Hematopoietic multipotent progenitor cell (in vitro differentiated cells): ENCODE data around the gene GLT6D1. TPM values are rescaled to one million over a fixed set of nuclear protein-coding genes. Genes with fewer than 3 reads are reported as not detected.

Source experiments
- DNase-seq, 3 donors: peaks; one replicate each; pipeline ENCODE4 v3.0.0-alpha.2; 2011 to 2015; ENCODE audit warnings: low read depth in 2 of 3, low spot score in 2 of 3
- total RNA-seq: library from RNA; depleted of rRNA; stranded (reverse); fragments of >200 nt; gene quantifications from one replicate; pipeline ENCODE4 v1.2.3, GENCODE V29; 2012

GLT6D1 gene
- total RNA-seq, 1 donor: not detected

DNA sequence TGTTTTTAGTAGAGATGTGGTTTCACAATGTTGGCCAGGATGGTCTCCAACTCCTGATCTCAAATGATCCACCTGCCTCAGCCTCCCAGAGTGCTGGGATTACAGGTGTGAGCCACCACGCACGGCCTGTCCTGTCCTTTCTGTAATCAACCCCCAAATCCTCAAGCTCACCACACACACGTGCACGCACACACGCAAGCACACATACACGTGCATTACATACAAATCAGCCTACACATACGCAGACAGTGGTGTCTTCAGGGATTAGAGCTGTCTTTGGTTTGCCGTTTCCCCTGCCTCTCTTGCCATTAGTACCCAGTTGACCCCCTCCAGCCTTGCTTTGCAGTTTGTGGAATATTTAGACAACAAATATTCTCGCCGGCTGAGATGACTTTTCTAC is 6.5 kb downstream of the GLT6D1 start:
- no peak for DNase-seq

DNA sequence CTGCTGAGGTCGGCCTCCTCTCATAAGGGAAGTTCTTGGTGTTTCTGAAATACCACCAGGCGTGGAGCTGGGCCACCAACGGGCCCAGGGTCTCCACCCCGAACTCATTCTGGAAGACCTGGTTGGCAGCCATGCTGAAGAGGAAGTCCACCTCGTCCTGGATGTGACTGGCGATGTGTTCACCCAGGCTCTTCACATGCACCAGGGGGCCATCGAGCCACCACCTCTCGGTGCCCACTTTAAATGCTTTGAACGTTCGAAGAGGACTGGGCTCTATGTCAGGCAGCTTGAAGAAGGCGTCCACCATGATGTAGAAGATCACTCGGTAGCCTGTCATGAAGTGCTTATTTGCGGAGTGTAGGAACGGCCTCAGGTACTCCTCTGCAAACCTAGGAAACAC is 15.1 kb downstream of the GLT6D1 start:
- no peak for DNase-seq

DNA sequence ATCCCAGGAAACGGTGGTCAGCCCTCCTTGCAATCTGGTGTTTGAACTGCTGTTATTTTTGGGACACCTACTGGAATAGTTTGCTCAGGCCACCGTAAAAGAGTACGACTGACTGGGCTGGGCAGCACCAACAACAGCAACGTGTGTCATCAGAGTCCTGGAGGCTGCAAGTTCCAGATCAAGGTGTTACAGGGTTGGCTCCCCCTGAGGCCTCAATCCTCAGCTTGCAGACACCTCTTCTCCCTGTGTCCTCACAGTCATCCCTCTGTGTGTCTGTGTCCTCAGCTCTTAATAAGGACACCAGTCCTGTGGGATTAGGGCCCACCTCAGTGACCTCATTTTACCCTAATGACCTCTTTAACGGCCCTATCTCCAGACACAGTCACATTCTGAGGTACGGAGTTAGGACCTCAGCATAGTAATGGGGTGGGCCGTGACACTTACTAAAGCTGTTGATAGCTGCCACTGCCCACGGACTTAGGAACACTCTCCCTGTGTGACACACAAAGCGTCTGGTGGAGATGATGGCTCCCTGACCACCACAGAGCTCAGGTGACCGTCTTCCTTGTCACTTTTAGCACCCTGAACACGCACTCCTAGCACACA is 16.8 kb downstream of the GLT6D1 start:
- DNase-seq: no peak

DNA sequence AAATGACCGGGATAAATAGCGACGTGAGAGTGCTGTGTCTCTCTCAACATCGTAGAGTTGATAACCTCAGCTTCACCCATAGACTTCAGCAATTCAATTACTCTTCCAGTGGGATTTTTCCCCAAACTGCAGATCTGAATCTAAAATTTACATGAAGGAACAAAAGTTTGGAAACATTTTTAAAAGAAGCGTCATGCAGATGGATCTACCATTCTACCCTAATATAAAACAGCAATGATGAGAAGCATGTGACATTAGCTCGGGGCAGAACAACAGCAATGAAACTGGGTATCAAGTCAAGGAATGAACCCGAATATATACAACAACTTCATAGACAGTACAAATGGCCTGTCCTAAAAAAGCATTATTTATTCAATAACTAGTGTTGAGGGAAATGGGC is 18.8 kb downstream of the GLT6D1 start:
- DNase-seq: no peak

DNA sequence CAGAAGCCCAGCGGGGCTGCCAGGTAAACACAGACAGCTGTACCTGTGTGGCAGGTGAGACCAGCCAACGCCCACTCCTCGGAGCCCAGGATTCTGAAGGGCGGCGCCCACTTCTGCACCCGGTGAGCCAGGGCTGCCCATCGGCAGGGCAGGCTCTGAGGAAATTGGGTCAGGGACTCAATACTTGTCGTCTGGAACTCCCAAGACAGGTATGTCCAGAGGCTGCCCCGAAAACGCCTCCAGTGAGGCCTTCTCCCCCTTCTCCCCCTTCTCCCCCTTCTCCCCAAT is 19.8 kb downstream of the GLT6D1 start:
- DNase-seq: no peak

DNA sequence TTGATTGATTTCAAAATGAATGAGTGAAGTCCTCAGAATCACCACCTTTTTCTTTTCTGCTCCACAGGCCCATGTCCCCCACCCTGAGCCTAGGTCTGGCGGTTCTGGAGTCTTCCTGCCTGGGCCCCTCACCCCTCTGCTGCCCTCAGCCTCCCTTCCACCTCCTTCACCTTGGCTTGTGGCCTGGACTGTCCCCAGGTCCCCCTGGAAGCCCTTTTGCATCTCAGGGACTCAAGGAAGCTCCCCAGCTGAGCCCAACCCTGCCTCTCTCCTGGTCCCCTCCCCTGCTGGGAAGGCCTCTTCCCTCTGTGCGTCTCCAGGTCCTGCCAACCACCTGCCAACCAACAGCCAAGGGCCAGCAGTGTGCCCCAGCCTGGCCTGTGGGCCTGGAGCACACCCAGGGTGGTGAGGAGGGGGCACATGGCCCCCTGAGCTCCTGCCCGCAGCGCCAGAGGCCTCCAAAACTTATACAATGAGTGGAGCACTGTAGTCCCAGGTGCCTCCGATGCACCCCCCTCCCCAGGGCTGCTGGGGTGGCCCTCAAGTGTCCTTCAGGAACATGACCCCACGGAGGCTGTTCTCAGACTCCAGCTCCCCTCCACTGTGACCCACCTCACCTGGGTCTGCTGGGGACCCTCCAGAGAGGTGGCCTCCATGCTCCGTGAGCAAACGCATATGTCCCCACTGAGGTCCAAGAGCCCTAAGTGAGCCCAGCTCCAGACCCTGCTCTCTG is 20.3 kb downstream of the GLT6D1 start:
- DNase-seq: no peak

DNA sequence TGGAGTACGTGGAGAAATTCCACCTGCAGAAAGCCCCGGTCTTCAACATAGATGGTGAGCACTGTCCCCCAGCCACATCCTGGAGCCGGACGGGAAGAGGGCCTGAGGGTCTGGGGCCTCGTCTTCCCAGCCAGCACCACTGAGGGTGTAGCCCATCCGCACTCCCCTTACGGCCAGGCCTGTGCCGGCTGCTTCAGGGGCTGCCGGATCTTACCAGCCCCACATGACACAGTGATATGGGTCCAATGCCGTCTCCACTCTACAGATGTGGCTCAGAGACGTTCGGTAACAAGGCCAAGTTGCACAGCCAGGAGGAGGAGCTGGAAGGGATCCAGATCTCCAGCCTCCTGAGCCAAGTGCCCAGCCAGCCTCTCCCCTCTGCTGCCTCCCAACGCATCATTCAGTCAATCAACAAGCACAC is 21.3 kb downstream of the GLT6D1 start:
- DNase-seq: no peak

DNA sequence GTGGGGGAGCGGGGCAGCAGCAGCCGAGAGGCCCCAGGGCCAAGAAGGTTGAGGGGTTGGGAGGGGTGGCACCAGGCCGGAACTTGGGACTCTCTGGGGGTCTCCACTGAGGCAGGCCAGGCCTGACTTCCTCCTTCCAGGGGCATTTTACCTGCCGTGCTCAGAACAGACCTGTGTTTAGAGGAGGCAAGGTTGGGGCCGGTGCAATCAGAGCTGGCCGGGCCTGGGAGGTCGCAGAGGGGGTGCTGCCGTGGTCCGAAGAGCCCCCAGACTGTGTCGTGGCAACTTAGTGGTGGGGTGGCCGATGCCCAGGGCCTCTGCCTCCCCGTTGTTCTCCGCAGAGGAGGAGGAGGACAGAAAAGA is 21.8 kb downstream of the GLT6D1 start:
- DNase-seq: no peak

DNA sequence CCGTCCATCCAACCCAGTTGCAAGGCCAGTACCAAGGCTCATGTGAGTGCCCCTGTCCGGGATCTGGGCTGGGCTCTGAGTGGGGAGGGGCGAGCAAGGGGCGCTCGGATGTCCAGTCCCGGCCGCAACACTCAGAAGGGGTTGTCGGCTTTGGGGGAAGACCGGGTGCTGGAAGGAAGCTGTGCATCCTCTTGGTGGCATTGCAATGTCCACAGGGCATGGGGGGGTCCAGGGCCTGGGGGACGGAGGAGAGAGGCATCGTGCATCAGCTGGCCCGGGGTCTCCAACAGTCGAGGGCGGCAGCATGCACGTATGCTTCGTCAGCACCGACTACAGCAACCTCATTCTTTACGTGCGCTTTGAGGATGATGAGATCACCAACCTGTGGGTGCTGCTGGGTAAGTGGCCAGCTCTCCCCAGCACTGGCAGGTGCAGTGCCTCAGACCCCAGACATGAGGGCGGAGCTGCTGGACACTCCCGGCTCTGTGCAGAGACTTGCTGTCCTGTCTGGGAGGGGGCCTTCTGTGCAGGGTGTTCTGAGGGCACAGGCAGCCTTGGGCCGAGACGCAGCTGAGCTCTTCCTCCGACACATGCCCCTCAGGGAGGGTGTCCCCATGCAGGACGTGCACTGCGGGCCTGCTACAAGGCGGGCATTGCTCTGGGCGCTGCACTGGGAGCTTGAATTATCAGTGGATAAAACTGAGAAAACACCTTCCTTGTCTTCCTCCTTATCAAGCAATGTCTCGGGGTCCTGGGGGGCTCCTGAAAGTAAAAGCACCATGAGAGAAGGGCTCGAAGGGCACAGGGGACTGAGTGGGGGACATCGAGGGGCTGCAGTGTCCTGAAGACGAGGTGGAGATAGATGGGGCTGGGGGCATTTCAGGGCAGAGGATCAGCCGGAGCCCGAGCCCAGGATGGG is 22.5 kb downstream of the GLT6D1 start:
- DNase-seq: no peak

DNA sequence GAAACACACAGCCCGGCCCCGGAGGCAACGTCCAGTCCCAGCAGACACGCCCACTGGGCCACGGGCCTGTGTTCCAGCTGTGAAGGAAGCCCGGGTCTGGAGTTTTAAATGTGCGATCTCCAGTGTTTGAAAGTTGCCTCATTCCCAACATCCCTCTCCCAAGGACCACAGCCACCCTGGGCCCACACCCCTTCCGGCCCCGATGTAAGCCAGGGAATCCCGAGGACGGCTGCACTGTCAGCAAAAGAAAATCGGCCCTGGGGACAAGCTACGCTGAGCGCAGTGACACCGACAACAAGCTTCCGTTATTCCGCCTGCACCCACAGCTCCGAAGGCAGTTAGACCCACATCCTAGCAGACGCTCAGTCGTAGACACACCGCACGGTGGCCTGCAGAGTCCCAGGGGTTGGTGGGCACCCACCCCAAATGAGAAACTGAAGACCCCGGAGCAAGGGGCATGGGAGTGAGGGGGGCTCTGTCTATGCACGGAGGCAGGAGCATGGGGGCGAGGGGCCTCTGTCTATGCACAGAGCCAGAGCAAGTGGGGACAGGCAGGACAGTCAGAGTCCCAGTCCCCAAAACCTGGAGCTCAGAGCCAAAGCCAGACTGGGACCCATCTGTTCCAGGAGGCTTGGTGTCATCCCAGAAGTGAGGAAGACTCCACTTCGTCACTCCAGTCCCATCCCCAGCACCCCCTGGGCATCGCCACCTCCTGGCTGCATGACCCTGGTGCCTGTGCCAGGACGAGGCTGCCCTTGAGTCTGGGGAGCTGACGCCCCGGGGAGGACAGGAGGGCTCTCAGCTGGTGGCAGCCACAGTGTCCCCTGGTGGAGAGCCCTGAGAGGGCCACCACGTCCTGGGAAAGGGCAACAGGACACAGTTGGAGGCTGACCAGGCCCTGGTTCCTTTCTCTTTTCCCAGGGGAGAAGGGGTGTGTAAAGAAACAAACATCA is 23.4 kb downstream of the GLT6D1 start:
- DNase-seq: no peak

DNA sequence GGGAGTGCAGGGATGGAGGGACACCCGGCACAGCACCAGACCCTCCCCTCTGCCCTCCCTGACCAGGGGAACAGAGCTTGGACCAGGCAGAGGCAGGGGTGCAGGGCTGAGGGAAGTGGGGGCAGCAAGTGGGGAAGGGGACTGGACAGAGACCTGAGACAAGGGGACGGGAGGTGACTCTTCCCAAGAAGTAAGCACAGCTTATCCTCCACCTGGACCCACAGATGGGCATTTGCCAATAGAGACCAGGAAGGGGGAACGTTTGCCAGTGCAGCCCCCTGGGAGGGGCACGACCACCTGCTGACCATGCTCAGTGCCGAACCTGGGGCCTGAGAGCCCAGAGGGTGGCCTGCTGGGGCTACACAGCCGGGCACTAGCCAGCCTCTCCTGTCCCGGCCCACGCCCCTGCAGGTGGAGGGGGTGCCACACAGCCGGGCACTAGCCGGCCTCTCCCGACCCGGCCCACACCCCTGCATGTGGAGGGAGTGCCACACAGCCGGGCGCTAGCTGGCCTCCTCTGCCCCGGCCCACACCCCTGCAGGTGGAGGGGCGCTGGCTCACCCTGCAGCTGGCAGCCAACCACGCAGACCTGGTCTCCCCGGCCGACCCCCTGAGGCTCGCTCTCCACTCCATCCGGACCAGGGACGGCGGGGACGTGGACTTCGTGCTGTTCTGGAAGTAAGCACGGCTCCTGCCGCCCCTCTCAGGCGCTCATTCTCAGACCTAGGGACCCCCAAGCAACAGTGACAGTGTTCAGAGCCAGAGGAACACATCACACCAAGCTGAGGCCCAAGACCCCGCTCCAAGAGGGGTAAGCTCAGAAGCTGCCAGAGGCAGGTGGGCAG is 24.3 kb downstream of the GLT6D1 start:
- DNase-seq: no peak

DNA sequence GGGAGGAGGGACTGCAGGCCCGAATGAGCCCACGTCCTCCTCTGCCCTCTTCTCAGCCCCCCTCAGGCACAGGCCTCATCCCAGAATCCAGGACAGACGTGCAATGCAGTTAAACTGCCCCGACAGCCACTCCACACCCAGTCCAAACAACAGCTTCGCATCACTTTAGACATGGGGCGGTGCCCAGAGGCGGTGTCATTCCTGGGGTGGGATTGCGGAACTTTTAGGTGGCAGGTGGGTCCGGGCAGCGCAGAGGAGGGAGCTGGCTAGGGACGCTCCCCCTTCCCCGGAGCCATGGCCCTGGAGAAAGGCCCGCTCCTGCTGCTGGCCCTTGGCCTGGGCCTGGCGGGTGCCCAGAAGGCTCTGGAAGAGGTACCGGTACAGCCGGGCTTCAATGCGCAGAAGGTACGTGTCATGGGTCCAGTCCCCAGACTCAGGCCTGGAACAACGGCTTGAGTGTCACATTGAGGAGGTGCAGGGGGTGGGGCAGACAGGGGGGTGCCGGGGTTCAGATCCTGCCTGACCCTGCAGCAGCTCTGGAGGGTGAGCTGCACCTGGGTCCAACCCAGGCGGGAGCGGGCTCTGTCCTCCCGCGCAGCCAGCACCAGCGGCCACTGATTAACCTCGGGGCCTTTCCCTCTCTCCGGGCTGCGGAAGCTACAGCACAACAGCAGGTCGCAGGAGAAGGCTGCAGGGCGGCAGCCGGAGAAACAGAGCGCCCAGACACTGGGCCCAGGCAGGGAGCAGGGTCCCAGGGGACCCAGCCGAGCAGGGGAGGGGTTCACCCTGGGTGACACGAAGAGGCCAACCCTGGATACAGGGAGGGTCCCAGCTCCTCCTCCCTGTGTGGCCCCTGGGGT is 25.2 kb downstream of the GLT6D1 start:
- DNase-seq: no peak

DNA sequence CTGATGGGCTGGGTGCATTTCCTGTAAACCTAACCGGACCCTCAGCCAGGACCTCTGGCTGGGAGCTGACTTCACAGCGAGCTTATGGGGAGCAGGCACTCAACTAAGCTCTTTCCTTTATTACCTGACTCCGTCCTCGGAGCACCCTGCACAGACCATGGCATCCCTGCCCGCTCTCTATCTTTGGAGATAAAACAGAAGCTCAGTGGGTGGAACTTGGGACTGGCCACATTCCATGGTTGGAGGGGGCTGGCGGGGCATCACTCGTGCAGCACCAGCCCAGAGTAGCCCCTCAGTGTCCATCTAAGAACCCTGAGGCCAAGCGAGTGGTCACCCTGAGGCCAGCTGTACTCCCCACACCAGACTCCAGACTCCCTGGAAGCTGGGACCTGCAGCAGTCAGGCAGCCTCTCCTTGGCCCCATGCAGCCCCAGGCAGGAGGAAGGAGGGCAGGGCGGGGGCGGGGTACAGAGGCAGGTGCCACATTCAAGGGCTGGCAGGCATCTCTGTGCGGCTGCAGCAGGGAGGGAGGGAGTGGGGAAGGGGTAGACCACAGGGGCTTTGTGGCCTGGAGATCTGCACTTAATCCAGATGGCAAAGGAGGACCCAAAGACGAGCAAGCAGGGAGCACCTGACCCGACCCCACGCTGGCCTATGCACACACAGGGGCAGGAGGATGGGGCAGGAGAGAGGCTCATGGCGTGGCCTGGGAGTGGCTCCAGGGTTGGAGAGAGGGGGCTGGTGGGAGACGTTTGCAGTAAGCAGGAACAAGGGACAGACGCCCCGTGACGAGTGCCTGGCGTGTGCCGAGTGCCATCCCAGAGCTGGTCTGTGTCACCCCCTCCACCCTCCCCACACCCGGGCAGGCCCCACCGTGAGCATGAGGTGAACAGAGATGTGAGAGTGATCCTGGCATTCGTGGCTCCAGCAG is 26.1 kb downstream of the GLT6D1 start:
- no peak for DNase-seq

DNA sequence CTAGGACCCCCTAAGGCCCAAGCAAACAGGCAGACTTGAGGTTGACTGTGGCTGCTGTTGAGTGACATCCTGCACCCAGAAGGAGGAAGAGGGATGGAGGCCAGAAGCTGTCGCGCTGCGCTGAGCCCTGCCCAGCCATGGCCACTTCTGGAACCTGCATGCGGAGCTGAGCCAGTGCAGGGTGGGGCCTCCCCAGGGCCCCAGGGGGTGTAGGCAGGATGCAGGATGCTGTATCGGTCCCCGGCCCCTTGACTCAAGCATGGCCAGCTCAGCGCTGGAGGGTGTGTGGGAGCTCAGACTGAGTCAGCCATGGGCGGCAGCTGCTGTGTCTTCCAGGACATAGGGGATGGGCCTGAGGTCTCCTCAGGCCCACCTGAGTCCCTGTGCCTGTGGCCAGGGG is 26.9 kb downstream of the GLT6D1 start:
- DNase-seq: no peak

DNA sequence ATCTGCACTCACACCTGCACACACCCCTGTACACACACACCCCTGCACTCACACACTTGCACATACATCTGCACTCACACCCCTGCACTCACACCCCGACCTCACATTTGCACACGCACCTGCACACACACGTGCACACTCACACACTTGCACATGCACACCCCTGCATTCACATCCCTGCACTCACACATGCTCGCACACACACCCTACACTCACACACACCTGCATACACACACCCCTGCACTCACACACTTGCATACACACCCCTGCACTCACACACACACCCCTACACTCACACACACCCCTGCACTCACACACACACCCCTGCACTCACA is 27.5 kb downstream of the GLT6D1 start:
- no peak for DNase-seq

DNA sequence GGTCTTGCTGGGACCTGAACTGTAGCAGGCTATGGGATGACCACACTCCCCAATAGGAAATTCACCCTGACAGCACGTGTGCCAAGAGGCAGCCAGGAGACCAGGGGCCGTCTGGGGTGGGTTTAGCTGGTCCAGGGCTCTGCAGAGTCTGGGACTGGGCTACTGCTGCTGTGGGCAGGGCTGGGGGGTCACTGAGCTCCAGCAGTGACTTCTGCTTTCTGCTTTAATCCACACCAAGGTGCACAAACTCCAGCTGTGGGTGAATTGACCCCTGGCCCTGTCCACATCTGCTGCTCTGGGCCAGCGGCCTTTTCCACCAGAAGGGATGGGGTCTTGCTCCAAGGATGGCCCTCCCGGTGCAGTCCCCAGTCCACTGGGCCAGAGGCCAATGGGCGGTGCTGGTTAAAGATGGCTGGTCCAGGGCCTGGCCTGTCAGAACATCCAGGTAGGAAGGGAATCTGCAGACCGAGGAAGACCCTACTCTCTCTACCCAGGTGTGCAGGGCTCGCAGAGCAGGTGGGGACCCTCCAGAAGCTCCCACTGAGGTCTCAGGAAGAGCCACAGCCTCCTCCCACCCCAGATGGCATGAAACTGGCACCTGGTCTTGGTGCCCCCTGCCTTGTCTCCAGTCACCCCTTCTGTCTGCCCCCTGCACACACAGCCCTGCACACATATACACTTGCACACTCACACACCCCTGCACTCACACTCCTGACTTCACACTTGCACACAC is 28.0 kb downstream of the GLT6D1 start:
- no peak for DNase-seq
